HG03103 (cell line): ENCODE data around the gene BRINP3.
"Not testable (repeated sequence)": the region's sequence is repeated elsewhere in the genome, so short reads cannot be mapped to it uniquely, and the experiment has no call there.

ENCODE experiments used
- ATAC-seq: cut with Tn5 transposase; IDR thresholded peaks from one replicate; pipeline ENCODE4 v1.9.1; 2021; ENCODE audit warnings: low read depth; ENCODE audit not compliant: unreplicated experiment

The BRINP3 gene

GRCh38 chr1:190477762-190478148 is at the start of gene BRINP3:
BRINP3 (minus strand) TSS chr1:190477864.
- ATAC-seq, result no peak

GRCh38 chr1:190511554-190511953 is 33.9 kb upstream of the BRINP3 start:
- no peak for ATAC-seq

GRCh38 chr1:190507357-190507756 is 29.7 kb upstream of the BRINP3 start:
- ATAC-seq, result no peak

GRCh38 chr1:190504539-190504938 is 26.9 kb upstream of the BRINP3 start:
- ATAC-seq, result not testable (repeated sequence)

GRCh38 chr1:190497565-190497964 is 19.9 kb upstream of the BRINP3 start:
- ATAC-seq, result no peak

GRCh38 chr1:190494451-190494850 is 16.8 kb upstream of the BRINP3 start:
- ATAC-seq, result no peak

GRCh38 chr1:190491404-190491803 is 13.7 kb upstream of the BRINP3 start:
- no peak for ATAC-seq

- no peak for ATAC-seq
Observed at GRCh38 chr1:190484045-190484444, 6.4 kb upstream of the BRINP3 start.

- ATAC-seq, result no peak
Observed at GRCh38 chr1:190480231-190480630, 2.6 kb upstream of the BRINP3 start.

GRCh38 chr1:190479516-190479915 is 1.9 kb upstream of the BRINP3 start:
- no peak for ATAC-seq

- ATAC-seq, result no peak
Observed at GRCh38 chr1:190479050-190479397, 1.4 kb upstream of the BRINP3 start.

- ATAC-seq, result no peak
Observed at GRCh38 chr1:190478149-190479049, 735 bp upstream of the BRINP3 start.

- ATAC-seq, result no peak
Observed at GRCh38 chr1:190476806-190477205, 858 bp downstream of the BRINP3 start.

- ATAC-seq, result no peak
Observed at GRCh38 chr1:190476321-190476720, 1.3 kb downstream of the BRINP3 start.

- no peak for ATAC-seq
Observed at GRCh38 chr1:190475421-190476141, 2.1 kb downstream of the BRINP3 start.

- ATAC-seq, result no peak
Observed at GRCh38 chr1:190474650-190475211, 2.9 kb downstream of the BRINP3 start.

GRCh38 chr1:190474010-190474409 is 3.7 kb downstream of the BRINP3 start:
- no peak for ATAC-seq

GRCh38 chr1:190472494-190472893 is 5.2 kb downstream of the BRINP3 start:
- no peak for ATAC-seq

- ATAC-seq, result no peak
Observed at GRCh38 chr1:190472042-190472441, 5.6 kb downstream of the BRINP3 start.

- no peak for ATAC-seq
Observed at GRCh38 chr1:190464690-190465089, 13.0 kb downstream of the BRINP3 start.

GRCh38 chr1:190456129-190456528 is 21.5 kb downstream of the BRINP3 start:
- no peak for ATAC-seq

- ATAC-seq, result no peak
Observed at GRCh38 chr1:190455631-190456030, 22.0 kb downstream of the BRINP3 start.
